Pancreas (tissue), 10 donors: ENCODE measurements around the gene TMIGD3. TPM values are rescaled to one million over a fixed set of nuclear protein-coding genes. Genes with fewer than 3 reads are reported as not detected.
A peak's percentile ranks its signal among the peaks of the same experiment; 100 is the strongest.

Experiments used
- ATAC-seq, 4 donors: fragments of 200-7000 bp; cut with Tn5 transposase; one replicate each; pipeline versions ENCODE4 v1.8.0 to v1.9.1; 2020; ENCODE audit warnings: mild to moderate bottlenecking in 4 of 4, moderate library complexity in 4 of 4
- DNase-seq, 6 donors: peaks; one replicate each; pipeline ENCODE4 v3.0.0-alpha.2; 2020
- FAIRE-seq: peaks from 2 replicates; lab custom pipeline; 2012; peaks lifted over from hg19 to GRCh38; lab: Jason Lieb, UNC
- H3K27ac ChIP-seq, 4 donors: fragments of 200-600 bp; sonication (generic); 1 replicate in 3 of 4; 2 replicates in 1 of 4; pipeline versions ENCODE4 v1.5.0 to v1.8.0; 2020
- H3K27me3 ChIP-seq, 4 donors: fragments of 200-600 bp; one replicate each; pipeline ENCODE4 v1.8.0; 2021
- H3K36me3 ChIP-seq, 3 donors: fragments of 200-600 bp; sonication (generic) in 1 of 3; one replicate each; pipeline versions ENCODE4 v1.5.0 to v1.8.0; 2020 to 2021
- H3K4me1 ChIP-seq, 3 donors: fragments of 200-600 bp; one replicate each; pipeline ENCODE4 v1.8.0; 2021
- H3K4me3 ChIP-seq, 4 donors: fragments of 200-600 bp; sonication (generic) in 2 of 4; one replicate each; pipeline versions ENCODE4 v1.5.0 to v1.8.0; 2020 to 2021
- H3K9me3 ChIP-seq, 4 donors: fragments of 200-600 bp; one replicate each; pipeline ENCODE4 v1.8.0; 2021
- WGBS, 2 donors: extraction: QIAGEN DNeasy Blood & Tissue Kit; methylation state at CpG; one replicate each; pipeline ENCODE4 v1.1.7; 2013; 5-methylcytosine and 5-hydroxymethylcytosine counted together
- intact Hi-C, 3 donors: fragments of 100-400 bp; cut with DNase I; formaldehyde crosslinking; loops; one replicate each; pipeline versions ENCODE4 v1.11.1 to v1.14.2; 2022
- polyA plus RNA-seq, 2 donors: library from polyadenylated mRNA; stranded (reverse); fragments of 200-250 nt; gene quantifications; one replicate each; pipeline ENCODE4 v1.2.3, GENCODE V29; 2013
- total RNA-seq, 6 donors: library from RNA; stranded (reverse); fragmentation: NEBNext Ultra II Directional in 4 of 6; extraction: Animal tissue kit (Norgen Biotek cat#: 25700) in 4 of 6; gene quantifications; one replicate each; pipeline versions ENCODE4 v1.2.1 to v1.2.4, GENCODE V29; 2021 to 2023
- TF ChIP-seq, protein P1 (sequence below), 4 donors: fragments of 200-600 bp; sonication (generic) in 3 of 4; IDR thresholded peaks; one replicate each; pipeline versions ENCODE4 v1.5.0 to v1.8.0; 2021; ENCODE audit warnings: antibody characterized with exemption in 4 of 4
- donor health status: healthy with polysubstance abuse.
- donor health status: DM: no; HTN: no; CAD: no; lungs with moderate emphysema.
- donor health status: DM: no; HTN: no; CAD: no.
- donor health status: control.
- donor health status: control.
- donor health status: Bipolar disorder and iron deficiency.
- donor health status: DM: yes; HTN: yes; CAD: no.
- donor health status: DM: no; HTN: no; CAD: no.
- donor health status: DM: no; HTN: no; CAD: no.
- donor health status: DM: yes; HTN: yes; CAD: no.

Gene TMIGD3
- total and polyA plus RNA-seq, 8 donors = 0.25 to 3.7 (median 1.1) TPM; not detected in 2

- Histone ChIP-seq H3K36me3 (no peaks in the 10 kb centered on the region), H3K27ac (no peak overlapping the region), H3K4me3 (no peak overlapping the region), H3K27me3 (no peaks in the 10 kb centered on the region), H3K9me3 (no peaks in the 10 kb centered on the region), H3K4me1 (peaks cover 0 to 17% (median 0%) of the 10 kb centered on the region in 3 donors)
- WGBS, 2 donors = 76 to 78% methylated on average over 3 of the region's 3 CpGs
- ATAC-seq = no peak
- no peak for DNase-seq
- intact Hi-C loops = loop anchor here in 2 of 3 donors (5.0 to 10.0 kb wide), 2 partner anchors 133 to 146 kb away; no protein-coding TSS in a partner anchor
- FAIRE-seq = no peak
- TF ChIP-seq, protein P1, sequence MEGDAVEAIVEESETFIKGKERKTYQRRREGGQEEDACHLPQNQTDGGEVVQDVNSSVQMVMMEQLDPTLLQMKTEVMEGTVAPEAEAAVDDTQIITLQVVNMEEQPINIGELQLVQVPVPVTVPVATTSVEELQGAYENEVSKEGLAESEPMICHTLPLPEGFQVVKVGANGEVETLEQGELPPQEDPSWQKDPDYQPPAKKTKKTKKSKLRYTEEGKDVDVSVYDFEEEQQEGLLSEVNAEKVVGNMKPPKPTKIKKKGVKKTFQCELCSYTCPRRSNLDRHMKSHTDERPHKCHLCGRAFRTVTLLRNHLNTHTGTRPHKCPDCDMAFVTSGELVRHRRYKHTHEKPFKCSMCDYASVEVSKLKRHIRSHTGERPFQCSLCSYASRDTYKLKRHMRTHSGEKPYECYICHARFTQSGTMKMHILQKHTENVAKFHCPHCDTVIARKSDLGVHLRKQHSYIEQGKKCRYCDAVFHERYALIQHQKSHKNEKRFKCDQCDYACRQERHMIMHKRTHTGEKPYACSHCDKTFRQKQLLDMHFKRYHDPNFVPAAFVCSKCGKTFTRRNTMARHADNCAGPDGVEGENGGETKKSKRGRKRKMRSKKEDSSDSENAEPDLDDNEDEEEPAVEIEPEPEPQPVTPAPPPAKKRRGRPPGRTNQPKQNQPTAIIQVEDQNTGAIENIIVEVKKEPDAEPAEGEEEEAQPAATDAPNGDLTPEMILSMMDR (IDR thresholded peaks at IDR 0.05) = no peak
Measured at GRCh38 chr1:111511370-111511769, 7.9 kb upstream of the TMIGD3 start.

DNA sequence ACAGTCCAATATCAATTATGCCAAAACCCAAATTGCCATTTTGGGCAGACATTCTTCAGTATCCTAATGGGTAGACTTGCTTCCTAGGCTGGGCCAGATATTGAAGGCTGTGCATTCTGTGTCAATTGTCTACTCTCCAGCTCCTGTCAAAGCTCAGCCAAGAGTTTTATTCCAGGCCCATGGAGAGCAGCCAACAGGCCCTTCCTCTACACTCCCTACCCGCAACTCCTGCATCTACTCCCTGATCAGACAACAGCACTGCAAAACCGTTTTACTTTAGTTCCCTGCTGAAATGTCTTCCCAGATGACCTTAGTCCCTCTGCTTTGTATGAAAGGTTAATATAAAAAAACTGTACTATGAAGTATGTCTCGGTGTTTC is 6.6 kb upstream of the TMIGD3 start:
- WGBS, 2 donors = 65 to 69% methylated on average over 3 of the region's 3 CpGs
- DNase-seq (no peak), FAIRE-seq (no peak), ATAC-seq (no peak)
- Histone ChIP-seq H3K27ac (no peak overlapping the region), H3K27me3 (no peaks in the 10 kb centered on the region), H3K4me3 (no peak overlapping the region), H3K9me3 (no peaks in the 10 kb centered on the region), H3K36me3 (no peaks in the 10 kb centered on the region), H3K4me1 (peaks cover 0 to 17% (median 0%) of the 10 kb centered on the region in 3 donors)
- TF ChIP-seq, protein P1 (IDR thresholded peaks at IDR 0.05) = no peak
- intact Hi-C loops = loop anchor here in 2 of 3 donors (5.0 to 10.0 kb wide), 3 partner anchors 135 to 255 kb away; no protein-coding TSS in a partner anchor

DNA sequence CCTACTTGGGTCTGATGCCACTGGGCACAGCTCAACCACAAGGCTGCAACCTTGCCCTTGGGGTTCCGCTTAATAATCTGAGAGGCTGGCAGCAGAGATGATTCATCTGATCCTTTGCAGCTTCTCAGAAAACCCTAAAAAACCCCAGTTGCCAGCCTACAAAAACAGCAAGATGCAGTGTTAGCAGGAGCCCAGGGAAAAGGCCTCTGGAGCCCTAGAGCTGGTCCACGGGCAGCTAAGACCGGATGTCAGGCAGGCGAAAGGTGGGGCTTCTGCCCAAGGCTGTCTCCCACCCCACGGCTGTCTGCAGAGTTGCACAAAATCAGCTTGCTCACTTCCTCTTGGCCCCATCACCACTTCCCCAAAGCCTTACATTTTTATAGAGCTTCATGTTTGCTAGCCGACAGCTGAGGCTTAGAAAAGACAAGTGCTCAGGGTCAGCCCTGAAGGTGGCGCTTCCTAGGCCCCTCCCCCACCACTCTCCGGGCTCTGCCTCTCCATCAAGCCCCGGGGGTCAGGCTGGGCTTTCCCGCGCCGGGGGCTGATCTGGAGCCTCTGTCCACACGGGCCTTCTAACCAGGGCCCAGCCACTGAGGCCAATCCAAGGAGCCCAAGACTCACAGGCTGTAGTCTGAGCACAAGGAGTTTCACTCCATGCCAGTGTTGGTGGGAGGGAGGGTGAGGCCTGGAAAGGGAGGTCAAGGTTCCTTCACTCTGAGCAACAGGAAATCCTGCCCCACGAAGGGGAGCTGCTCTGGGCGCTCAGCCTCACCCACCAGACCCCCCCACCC is 4.2 kb upstream of the TMIGD3 start:
- intact Hi-C loops = loop anchor here in 1 of 3 donors (10.0 kb wide), 1 partner anchor 257 kb away; no protein-coding TSS in a partner anchor
- WGBS, 2 donors = 35 to 42% methylated on average over 14 to 15 of the region's 15 CpGs
- Histone ChIP-seq H3K36me3 (no peaks in the 10 kb centered on the region), H3K27ac (peak overlapping the region; percentile 54 to 92 (median 74)), H3K4me3 (peak overlapping the region in 2 of 4 donors; percentile 19 to 36), H3K9me3 (no peaks in the 10 kb centered on the region), H3K27me3 (no peaks in the 10 kb centered on the region), H3K4me1 (peaks cover 0 to 17% (median 0%) of the 10 kb centered on the region in 3 donors)
- TF ChIP-seq, protein P1 (IDR thresholded peaks at IDR 0.05) = no peak
- ATAC-seq (peak; percentile 71 to 78 (median 74)), FAIRE-seq (no peak), DNase-seq (peak in 4 of 6 donors; percentile 59 to 79 (median 73))

DNA sequence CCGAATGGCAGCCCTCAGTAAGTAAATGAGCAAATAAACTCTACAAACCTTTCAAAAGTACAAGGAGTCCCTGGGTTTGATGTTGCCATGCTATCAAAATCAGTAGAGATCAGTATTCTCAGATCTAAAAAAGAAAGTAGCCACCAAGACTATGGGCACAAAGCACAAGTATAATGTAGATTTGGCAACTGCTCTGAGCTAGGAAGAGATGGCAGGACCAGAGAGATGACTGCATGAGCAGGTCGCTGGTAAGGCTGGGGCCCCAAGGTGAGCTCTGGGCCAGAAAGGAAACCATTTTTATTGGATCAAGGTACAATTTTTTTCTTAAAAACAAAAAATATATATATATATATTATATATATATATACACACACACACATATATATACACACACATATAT is 3.1 kb upstream of the TMIGD3 start:
- peak overlapping the region in 2 of 4 donors; percentile 12 to 36 for H3K27ac ChIP-seq
- TF ChIP-seq, protein P1 (IDR thresholded peaks at IDR 0.05) = no peak
- H3K4me1 ChIP-seq = peaks cover 0 to 17% (median 0%) of the 10 kb centered on the region in 3 donors
- ATAC-seq = no peak
- H3K27me3 ChIP-seq = no peaks in the 10 kb centered on the region
- 44 to 46% methylated on average over 2 of the region's 2 CpGs for WGBS, 2 donors
- no peaks in the 10 kb centered on the region for H3K9me3 ChIP-seq
- no peaks in the 10 kb centered on the region for H3K36me3 ChIP-seq
- DNase-seq = no peak
- intact Hi-C loops = loop anchor here in 1 of 3 donors (10.0 kb wide), 1 partner anchor 258 kb away; no protein-coding TSS in a partner anchor
- no peak for FAIRE-seq
- H3K4me3 ChIP-seq = no peak overlapping the region
